ENCODE results near the gene FASTKD3.

DNA sequence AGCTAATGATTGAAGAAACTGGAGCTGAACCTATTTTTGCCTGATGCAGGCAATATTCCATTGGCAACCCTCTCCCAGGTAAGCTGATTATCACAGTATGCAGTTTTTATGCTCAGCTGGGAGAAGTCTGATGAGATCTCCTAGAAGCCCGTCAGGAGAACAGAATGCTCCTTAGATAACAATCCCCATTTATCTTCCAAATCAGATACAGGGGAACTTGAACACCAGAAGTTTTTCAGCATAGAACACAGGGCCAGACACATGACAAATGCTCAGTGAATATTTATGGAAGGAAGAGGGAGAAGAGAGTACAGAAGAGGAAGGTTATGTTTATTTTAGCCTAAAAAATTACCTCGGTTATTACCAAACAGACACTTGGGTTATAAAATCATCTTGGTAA is 55.8 kb downstream of the FASTKD3 start:
- TF ChIP-seq, protein P1, sequence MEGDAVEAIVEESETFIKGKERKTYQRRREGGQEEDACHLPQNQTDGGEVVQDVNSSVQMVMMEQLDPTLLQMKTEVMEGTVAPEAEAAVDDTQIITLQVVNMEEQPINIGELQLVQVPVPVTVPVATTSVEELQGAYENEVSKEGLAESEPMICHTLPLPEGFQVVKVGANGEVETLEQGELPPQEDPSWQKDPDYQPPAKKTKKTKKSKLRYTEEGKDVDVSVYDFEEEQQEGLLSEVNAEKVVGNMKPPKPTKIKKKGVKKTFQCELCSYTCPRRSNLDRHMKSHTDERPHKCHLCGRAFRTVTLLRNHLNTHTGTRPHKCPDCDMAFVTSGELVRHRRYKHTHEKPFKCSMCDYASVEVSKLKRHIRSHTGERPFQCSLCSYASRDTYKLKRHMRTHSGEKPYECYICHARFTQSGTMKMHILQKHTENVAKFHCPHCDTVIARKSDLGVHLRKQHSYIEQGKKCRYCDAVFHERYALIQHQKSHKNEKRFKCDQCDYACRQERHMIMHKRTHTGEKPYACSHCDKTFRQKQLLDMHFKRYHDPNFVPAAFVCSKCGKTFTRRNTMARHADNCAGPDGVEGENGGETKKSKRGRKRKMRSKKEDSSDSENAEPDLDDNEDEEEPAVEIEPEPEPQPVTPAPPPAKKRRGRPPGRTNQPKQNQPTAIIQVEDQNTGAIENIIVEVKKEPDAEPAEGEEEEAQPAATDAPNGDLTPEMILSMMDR (IDR thresholded peaks at IDR 0.05): no peak
- no peak for TF ChIP-seq EP300 (IDR thresholded peaks at IDR 0.05)
- no peak for TF ChIP-seq POLR2A (IDR thresholded peaks at IDR 0.05)

Data from ovary (tissue), 3 donors.